Esophagus muscularis mucosa (tissue), 4 donors: ENCODE measurements around the gene ZNF511. TPM values are rescaled to one million over a fixed set of nuclear protein-coding genes. Genes with fewer than 3 reads are reported as not detected.

Experiments
- DNase-seq: peaks from one replicate; pipeline ENCODE4 v3.0.0-alpha.2; 2017; ENCODE audit errors: extremely low spot score
- H3K27ac ChIP-seq, 4 donors: fragments of 200-600 bp; sonication (generic); replicated peaks in 1 of 4; 1 replicate in 3 of 4; 2 replicates in 1 of 4; pipeline ENCODE4 v1.5.1; 2016 to 2019; ENCODE audit warnings: mild to moderate bottlenecking in 1 of 4
- H3K27me3 ChIP-seq, 4 donors: fragments of 200-600 bp; sonication (generic); one replicate each; pipeline versions ENCODE4 v1.5.1 to v1.6.0; 2016 to 2019
- H3K36me3 ChIP-seq, 4 donors: fragments of 200-600 bp; sonication (generic); one replicate each; pipeline ENCODE4 v1.5.1; 2016 to 2019
- H3K4me1 ChIP-seq, 4 donors: fragments of 200-600 bp; sonication (generic); one replicate each; pipeline ENCODE4 v1.5.1; 2016 to 2019
- H3K4me3 ChIP-seq, 4 donors: fragments of 200-600 bp; sonication (generic); 1 replicate in 2 of 4; 2 replicates in 2 of 4; pipeline ENCODE4 v1.5.1; 2016 to 2019; ENCODE audit warnings: mild to moderate bottlenecking in 4 of 4, moderate library complexity in 1 of 4
- H3K9me3 ChIP-seq, 4 donors: fragments of 200-600 bp; sonication (generic); 1 replicate in 3 of 4; 2 replicates in 1 of 4; pipeline ENCODE4 v1.5.1; 2016 to 2019
- EP300 ChIP-seq: sonication (generic); formaldehyde crosslinking; IDR thresholded peaks from one replicate; pipeline ENCODE4 v1.6.1; 2017; ENCODE audit warnings: antibody characterized with exemption
- POLR2A ChIP-seq: fragments of 450-650 bp; IDR thresholded peaks from one replicate; pipeline ENCODE4 v1.6.1; 2017; ENCODE audit warnings: antibody characterized with exemption, moderate library complexity, mild to moderate bottlenecking, low read depth
- POLR2AphosphoS5 ChIP-seq, 2 donors: sonication (generic); formaldehyde crosslinking; IDR thresholded peaks; one replicate each; pipeline ENCODE4 v1.6.1; 2017; ENCODE audit warnings: antibody characterized with exemption in 2 of 2
- WGBS: methylation state at CpG from one replicate; pipeline ENCODE4 v1.1.5; 2018; 5-methylcytosine and 5-hydroxymethylcytosine counted together
- intact Hi-C: fragments of 100-400 bp; cut with DNase I; formaldehyde crosslinking; loops from one replicate; pipeline ENCODE4 v1.15.1; 2023
- total RNA-seq, 4 donors: library from RNA; depleted of rRNA; stranded (reverse); fragments of >200 nt; gene quantifications; one replicate each; pipeline versions ENCODE4 v1.1.0 to v1.2.1, GENCODE V29; 2016
- TF ChIP-seq, protein P1 (sequence below), 3 experiments: fragments of 200-600 bp in 2 of 3; fragments of 450-650 bp in 1 of 3; sonication (generic) in 2 of 3; IDR thresholded peaks; one replicate each; pipeline ENCODE4 v1.5.1; 2017 to 2019; ENCODE audit warnings: antibody characterized with exemption in 3 of 3, mild to moderate bottlenecking in 2 of 3, moderate library complexity in 1 of 3

ZNF511 gene
- total RNA-seq, 4 donors from 2014 or later: 22.9 to 34.8 (median 33.0) TPM

DNA sequence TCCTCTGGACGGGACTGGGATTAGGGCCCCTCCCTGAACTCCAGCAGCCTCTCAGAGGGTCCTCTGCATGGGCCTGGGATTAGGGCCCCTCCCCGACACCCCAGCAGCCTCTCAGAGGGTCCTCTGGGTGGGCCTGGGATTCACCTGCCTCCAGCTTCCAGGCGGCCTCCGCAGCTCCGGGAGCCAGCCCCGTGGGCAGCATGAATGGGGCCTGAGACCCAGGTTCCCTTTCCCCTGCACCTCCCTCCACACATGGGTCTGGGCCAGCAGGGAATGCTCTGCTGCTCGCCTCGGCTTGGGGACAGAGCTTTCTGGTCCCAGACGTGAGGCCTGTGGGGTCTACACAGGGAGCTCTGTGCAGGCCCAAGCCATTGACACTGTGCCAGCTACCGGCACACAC is 5.5 kb upstream of the ZNF511 start:
- Histone ChIP-seq H3K27ac (no peak overlapping the region), H3K36me3 (peaks cover 39 to 67% (median 52%) of the 10 kb centered on the region in 4 donors), H3K27me3 (no peaks in the 10 kb centered on the region), H3K9me3 (no peaks in the 10 kb centered on the region), H3K4me3 (no peak overlapping the region), H3K4me1 (peaks cover 15 to 50% (median 48%) of the 10 kb centered on the region in 4 donors)
- WGBS: 87% methylated on average over 7 of the region's 10 CpGs
- DNase-seq: no peak
- no peak for TF ChIP-seq POLR2A
- TF ChIP-seq, protein P1, sequence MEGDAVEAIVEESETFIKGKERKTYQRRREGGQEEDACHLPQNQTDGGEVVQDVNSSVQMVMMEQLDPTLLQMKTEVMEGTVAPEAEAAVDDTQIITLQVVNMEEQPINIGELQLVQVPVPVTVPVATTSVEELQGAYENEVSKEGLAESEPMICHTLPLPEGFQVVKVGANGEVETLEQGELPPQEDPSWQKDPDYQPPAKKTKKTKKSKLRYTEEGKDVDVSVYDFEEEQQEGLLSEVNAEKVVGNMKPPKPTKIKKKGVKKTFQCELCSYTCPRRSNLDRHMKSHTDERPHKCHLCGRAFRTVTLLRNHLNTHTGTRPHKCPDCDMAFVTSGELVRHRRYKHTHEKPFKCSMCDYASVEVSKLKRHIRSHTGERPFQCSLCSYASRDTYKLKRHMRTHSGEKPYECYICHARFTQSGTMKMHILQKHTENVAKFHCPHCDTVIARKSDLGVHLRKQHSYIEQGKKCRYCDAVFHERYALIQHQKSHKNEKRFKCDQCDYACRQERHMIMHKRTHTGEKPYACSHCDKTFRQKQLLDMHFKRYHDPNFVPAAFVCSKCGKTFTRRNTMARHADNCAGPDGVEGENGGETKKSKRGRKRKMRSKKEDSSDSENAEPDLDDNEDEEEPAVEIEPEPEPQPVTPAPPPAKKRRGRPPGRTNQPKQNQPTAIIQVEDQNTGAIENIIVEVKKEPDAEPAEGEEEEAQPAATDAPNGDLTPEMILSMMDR (IDR thresholded peaks at IDR 0.05): no peak
- TF ChIP-seq POLR2AphosphoS5 (IDR thresholded peaks at IDR 0.05): no peak
- TF ChIP-seq EP300: no peak
- intact Hi-C loops: no loop called here

DNA sequence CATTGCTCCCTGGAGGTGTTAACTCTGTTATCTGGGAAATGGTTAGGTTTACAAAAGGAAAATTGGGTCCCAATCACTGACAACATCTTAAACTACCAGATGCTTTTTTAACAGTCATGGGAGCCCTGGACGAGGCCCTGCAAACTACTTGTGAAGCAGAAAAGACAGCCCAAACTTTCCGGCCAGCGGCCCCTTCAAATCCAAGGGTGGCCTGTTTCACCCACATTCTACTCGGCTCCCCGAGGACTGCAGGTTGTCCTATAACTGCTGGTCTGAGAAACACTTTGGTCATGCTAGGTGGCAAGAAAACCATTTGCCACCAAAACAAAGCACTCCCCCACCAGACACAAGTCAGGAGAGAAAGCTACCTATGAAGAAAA is 2.6 kb upstream of the ZNF511 start:
- 96% methylated on average over 5 of the region's 5 CpGs for WGBS

DNA sequence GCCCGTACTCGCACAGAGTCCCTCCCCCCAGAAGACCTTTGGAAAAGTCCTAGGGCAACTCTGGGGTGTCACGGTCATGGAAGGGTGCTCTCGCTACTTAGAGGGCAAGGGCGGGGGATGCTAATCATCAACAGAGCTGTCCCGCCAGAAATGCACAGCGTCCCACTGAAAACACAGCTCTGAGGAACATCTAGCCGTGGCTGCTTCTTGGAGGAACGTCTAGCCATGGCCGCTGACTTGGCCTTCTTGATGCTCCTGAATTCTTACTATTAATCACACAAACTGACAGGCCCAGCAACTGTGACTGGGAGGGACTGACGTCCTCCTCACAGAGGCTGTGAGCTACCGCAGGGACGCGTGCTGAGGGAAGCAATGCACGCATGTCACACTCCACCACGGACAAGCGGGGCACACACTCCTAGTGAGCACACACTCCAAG is 1.8 kb upstream of the ZNF511 start:
- peaks cover 15 to 57% (median 56%) of the 10 kb centered on the region in 4 donors for H3K4me1 ChIP-seq
- H3K27ac ChIP-seq: no peak overlapping the region
- TF ChIP-seq, protein P1 (IDR thresholded peaks at IDR 0.05): no peak
- no peak for TF ChIP-seq EP300
- TF ChIP-seq POLR2AphosphoS5 (IDR thresholded peaks at IDR 0.05): no peak
- no peak for TF ChIP-seq POLR2A
- 90% methylated on average over 14 of the region's 17 CpGs for WGBS
- no peak for DNase-seq
- H3K36me3 ChIP-seq: peaks cover 14 to 54% (median 39%) of the 10 kb centered on the region in 4 donors
- peak overlapping the region in 3 of 4 donors; percentile 90 to 100 (median 99) for H3K4me3 ChIP-seq
- no peaks in the 10 kb centered on the region for H3K27me3 ChIP-seq
- H3K9me3 ChIP-seq: no peaks in the 10 kb centered on the region
- intact Hi-C loops: no loop called here

More for the DNA sequence above, 2.6 kb upstream of the ZNF511 start:
- peaks cover 12 to 54% (median 37%) of the 10 kb centered on the region in 4 donors for H3K36me3 ChIP-seq
- no peaks in the 10 kb centered on the region for H3K27me3 ChIP-seq
- no peaks in the 10 kb centered on the region for H3K9me3 ChIP-seq
- no peak for DNase-seq
- H3K4me3 ChIP-seq: no peak overlapping the region
- intact Hi-C loops: no loop called here
- H3K27ac ChIP-seq: peak overlapping the region in 3 of 4 donors; percentile 3 to 40 (median 40)
- no peak for TF ChIP-seq POLR2A
- no peak for TF ChIP-seq EP300
- TF ChIP-seq POLR2AphosphoS5 (IDR thresholded peaks at IDR 0.05): no peak
- TF ChIP-seq, protein P1 (IDR thresholded peaks at IDR 0.05): no peak
- H3K4me1 ChIP-seq: peaks cover 15 to 57% (median 56%) of the 10 kb centered on the region in 4 donors

DNA sequence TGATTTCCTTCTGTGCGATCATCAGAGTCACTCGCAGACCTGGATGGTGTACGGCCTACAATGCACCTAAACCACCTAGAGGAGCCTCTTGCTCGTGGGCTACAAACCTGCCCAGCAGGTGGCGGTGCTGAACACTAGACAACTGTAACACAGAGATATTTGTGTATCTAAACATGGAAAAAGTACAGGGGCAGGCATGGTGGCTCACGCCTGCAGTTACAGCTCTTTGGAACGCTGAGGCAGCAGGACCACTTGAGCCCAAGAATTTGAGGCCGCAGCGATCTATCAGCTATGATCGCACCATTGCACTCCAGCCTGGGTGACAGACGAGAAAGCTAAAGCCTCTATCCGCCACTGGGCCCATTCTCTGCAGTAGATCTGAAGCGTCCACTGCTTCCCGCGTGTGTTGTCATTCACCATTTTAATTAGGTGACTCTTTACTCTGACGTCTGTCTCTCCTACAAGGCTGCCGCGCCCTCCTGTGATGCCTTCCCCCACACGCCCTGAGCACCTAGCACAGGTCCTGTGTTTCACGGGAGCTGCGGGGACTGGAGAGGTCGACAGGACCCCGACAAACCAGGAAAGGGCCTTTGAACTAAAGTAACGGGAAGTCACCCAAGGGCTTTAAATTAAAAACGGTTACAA is 816 bp upstream of the ZNF511 start:
- no peak for DNase-seq
- peak overlapping the region; percentile 90 to 100 (median 96) for H3K4me3 ChIP-seq
- H3K27me3 ChIP-seq: no peaks in the 10 kb centered on the region
- intact Hi-C loops: no loop called here
- TF ChIP-seq POLR2A (no peak), POLR2AphosphoS5 (IDR thresholded peaks at IDR 0.05) (no peak), EP300 (no peak)
- TF ChIP-seq, protein P1 (IDR thresholded peaks at IDR 0.05): peak; percentile 43 to 55 (median 45)
- WGBS: 6% methylated on average over 25 of the region's 25 CpGs
- peak overlapping the region; percentile 94 to 98 (median 96) for H3K27ac ChIP-seq
- H3K36me3 ChIP-seq: peaks cover 10 to 54% (median 39%) of the 10 kb centered on the region in 4 donors
- peaks cover 15 to 56% (median 54%) of the 10 kb centered on the region in 4 donors for H3K4me1 ChIP-seq
- H3K9me3 ChIP-seq: no peaks in the 10 kb centered on the region
